Loucy (cell line): ENCODE measurements around the gene KCNJ5.

Experiments
- EZH2phosphoT487 ChIP-seq: fragments of 200-600 bp; IDR thresholded peaks from 2 replicates; pipeline ENCODE4 v1.6.1; 2018; ENCODE audit warnings: antibody characterized with exemption, mild to moderate bottlenecking, moderate library complexity, borderline replicate concordance
- TF ChIP-seq, protein P1 (sequence below): fragments of 200-600 bp; sonication (generic); conservative IDR thresholded peaks from 2 replicates; pipeline ENCODE4 v1.5.1; 2014; ENCODE audit warnings: mild to moderate bottlenecking, antibody characterized with exemption, low read length

DNA sequence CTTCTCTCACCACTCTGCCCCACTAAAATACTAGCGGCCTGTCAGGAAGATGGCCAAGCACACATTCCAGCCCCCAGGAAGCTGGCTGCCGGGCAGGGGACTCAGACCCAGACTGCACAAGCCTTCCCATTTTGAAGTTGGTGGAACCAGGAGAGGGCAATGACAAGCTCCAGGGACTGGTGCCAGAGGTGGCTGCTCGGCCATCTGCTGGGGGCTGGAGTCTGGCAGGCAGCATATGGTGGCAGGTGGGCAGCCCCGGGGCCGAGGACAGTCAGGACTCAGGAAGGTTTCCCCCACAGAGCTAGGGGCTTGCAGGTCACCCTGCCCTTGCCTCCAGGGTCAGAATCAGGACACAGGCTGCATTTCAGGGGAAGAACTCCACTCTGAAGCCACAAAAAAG lies 22.6 kb downstream of the KCNJ5 start:
- TF ChIP-seq, protein P1, sequence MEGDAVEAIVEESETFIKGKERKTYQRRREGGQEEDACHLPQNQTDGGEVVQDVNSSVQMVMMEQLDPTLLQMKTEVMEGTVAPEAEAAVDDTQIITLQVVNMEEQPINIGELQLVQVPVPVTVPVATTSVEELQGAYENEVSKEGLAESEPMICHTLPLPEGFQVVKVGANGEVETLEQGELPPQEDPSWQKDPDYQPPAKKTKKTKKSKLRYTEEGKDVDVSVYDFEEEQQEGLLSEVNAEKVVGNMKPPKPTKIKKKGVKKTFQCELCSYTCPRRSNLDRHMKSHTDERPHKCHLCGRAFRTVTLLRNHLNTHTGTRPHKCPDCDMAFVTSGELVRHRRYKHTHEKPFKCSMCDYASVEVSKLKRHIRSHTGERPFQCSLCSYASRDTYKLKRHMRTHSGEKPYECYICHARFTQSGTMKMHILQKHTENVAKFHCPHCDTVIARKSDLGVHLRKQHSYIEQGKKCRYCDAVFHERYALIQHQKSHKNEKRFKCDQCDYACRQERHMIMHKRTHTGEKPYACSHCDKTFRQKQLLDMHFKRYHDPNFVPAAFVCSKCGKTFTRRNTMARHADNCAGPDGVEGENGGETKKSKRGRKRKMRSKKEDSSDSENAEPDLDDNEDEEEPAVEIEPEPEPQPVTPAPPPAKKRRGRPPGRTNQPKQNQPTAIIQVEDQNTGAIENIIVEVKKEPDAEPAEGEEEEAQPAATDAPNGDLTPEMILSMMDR = no peak
- TF ChIP-seq EZH2phosphoT487 = no peak
